GM13977 (cell line): ENCODE data around the gene RPS6KC1.

Source experiments
- DNase-seq: peaks from one replicate; pipeline ENCODE4 v3.0.0; 2012; ENCODE audit warnings: low spot score
- in situ Hi-C: fragments of 300-500 bp; cut with MboI; formaldehyde crosslinking; loops from one replicate; pipeline ENCODE4 v1.12.0; 2022; ENCODE audit warnings: low sequenced_read_pairs, low pct_unique_long_range_greater_than_20kb, mixed read lengths, inconsistent platforms; ENCODE audit not compliant: unreplicated experiment
- TF ChIP-seq, protein P1 (sequence below): IDR thresholded peaks from 2 replicates; pipeline ENCODE4 v1.5.1; 2012; ENCODE audit warnings: mild to moderate bottlenecking, control low read depth; ENCODE audit not compliant: insufficient read depth; ENCODE audit errors: extremely low read depth, missing control alignments

Gene RPS6KC1, protein sequence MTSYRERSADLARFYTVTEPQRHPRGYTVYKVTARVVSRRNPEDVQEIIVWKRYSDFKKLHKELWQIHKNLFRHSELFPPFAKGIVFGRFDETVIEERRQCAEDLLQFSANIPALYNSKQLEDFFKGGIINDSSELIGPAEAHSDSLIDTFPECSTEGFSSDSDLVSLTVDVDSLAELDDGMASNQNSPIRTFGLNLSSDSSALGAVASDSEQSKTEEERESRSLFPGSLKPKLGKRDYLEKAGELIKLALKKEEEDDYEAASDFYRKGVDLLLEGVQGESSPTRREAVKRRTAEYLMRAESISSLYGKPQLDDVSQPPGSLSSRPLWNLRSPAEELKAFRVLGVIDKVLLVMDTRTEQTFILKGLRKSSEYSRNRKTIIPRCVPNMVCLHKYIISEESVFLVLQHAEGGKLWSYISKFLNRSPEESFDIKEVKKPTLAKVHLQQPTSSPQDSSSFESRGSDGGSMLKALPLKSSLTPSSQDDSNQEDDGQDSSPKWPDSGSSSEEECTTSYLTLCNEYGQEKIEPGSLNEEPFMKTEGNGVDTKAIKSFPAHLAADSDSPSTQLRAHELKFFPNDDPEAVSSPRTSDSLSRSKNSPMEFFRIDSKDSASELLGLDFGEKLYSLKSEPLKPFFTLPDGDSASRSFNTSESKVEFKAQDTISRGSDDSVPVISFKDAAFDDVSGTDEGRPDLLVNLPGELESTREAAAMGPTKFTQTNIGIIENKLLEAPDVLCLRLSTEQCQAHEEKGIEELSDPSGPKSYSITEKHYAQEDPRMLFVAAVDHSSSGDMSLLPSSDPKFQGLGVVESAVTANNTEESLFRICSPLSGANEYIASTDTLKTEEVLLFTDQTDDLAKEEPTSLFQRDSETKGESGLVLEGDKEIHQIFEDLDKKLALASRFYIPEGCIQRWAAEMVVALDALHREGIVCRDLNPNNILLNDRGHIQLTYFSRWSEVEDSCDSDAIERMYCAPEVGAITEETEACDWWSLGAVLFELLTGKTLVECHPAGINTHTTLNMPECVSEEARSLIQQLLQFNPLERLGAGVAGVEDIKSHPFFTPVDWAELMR

DNA sequence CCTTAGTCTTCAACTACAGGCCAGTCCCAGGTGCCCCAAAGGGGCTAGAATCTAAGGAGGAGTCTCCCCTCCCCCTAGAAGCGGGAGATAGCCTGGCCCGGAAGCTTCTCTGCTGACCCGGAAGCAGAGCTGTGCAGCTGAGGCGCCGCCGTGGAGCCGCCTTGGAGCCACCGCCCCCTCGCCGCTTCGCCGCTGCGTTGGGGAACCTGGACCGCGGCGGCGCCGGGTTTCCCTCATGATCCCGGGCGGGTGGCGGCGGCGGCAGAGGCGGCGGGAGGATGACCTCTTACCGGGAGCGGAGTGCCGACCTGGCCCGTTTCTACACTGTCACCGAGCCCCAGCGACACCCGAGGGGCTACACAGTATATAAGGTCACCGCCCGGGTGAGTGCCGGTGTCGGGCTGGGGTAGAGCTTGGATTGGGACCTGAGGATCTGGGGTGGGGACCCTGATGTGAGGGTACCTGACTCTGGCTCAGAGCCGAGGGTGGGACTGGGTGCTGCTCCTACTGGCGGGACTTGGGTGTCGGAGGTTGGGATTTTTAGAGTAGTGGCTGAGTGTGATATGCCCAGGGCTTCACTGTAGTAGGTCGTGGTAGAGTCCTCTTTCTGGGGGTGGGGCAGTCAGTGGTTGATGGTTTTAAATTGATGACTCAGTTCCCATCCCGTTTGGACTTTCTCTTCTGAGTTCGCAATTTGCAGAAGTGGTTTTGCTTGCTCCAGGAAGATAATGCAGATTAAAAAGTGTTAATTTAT lies at the start of gene RPS6KC1:
TSS of gene RPS6KC1 (plus strand) at position 115 of the 754 bp plus-strand sequence. CDS start at position 279, 164 bp downstream.
- TF ChIP-seq, protein P1, sequence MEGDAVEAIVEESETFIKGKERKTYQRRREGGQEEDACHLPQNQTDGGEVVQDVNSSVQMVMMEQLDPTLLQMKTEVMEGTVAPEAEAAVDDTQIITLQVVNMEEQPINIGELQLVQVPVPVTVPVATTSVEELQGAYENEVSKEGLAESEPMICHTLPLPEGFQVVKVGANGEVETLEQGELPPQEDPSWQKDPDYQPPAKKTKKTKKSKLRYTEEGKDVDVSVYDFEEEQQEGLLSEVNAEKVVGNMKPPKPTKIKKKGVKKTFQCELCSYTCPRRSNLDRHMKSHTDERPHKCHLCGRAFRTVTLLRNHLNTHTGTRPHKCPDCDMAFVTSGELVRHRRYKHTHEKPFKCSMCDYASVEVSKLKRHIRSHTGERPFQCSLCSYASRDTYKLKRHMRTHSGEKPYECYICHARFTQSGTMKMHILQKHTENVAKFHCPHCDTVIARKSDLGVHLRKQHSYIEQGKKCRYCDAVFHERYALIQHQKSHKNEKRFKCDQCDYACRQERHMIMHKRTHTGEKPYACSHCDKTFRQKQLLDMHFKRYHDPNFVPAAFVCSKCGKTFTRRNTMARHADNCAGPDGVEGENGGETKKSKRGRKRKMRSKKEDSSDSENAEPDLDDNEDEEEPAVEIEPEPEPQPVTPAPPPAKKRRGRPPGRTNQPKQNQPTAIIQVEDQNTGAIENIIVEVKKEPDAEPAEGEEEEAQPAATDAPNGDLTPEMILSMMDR, result no peak
- DNase-seq, result peak; percentile 90
- in situ Hi-C loops, result no loop called here

DNA sequence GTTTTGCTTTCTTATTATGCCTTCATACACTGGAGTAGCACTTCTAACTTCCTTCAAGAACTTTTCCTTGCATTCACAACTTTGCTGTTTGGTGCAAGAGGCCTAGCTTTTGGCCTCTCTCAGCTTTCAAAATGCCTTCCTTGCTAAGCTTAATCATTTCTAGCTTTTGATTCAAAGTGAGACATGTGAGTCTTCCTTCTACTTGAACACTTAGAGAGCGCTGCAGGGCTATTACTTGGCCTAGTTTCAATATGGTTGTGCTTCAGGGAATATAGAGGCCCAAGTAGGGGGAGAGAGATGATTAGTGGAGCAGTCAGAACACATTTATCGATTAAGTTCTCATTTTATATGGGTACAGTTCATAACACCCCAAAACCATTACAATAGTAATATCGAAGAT lies 47.8 kb upstream of the RPS6KC1 start:
- in situ Hi-C loops, result no loop called here
- DNase-seq, result no peak
- TF ChIP-seq, protein P1, result no peak

DNA sequence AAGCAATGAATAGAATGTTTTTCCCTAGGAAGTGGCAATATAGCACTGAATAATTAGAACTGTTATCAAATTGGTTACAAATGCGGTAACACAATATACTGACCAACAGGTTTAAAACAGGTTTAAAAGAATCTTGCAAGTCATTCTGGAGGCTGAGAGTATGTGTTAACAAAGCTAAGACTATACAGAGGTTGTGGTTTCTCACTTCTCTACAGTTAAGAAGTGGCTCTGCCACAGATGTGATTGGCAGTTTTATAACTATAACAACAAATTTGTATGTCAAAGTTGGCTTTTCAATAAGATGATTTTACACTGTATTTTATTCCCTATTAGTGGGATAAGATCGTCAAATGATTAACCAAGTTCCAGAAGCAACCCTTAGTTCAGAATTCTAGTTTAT lies 42.5 kb upstream of the RPS6KC1 start:
- DNase-seq, result peak; percentile 45
- in situ Hi-C loops, result no loop called here
- TF ChIP-seq, protein P1, result no peak

DNA sequence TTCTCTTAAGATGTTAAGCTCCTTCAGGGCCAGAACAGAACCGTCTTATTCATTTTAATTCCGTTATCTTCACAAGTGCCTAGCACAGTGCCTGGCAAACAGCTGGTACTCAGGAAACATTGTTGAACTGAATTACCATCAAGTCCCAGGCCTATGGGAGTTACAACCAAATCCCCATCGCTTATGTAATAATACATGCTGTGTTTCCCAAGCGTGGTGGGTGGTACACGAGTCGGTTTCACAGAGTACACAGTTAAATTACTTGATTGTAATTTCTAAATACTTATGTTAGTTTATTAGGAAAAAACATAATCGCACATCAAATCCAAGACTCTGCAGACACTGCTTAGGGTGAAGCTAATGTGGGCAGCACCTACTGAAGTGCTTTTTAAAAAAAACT lies 36.4 kb upstream of the RPS6KC1 start:
- DNase-seq, result no peak
- in situ Hi-C loops, result no loop called here
- TF ChIP-seq, protein P1, result no peak

DNA sequence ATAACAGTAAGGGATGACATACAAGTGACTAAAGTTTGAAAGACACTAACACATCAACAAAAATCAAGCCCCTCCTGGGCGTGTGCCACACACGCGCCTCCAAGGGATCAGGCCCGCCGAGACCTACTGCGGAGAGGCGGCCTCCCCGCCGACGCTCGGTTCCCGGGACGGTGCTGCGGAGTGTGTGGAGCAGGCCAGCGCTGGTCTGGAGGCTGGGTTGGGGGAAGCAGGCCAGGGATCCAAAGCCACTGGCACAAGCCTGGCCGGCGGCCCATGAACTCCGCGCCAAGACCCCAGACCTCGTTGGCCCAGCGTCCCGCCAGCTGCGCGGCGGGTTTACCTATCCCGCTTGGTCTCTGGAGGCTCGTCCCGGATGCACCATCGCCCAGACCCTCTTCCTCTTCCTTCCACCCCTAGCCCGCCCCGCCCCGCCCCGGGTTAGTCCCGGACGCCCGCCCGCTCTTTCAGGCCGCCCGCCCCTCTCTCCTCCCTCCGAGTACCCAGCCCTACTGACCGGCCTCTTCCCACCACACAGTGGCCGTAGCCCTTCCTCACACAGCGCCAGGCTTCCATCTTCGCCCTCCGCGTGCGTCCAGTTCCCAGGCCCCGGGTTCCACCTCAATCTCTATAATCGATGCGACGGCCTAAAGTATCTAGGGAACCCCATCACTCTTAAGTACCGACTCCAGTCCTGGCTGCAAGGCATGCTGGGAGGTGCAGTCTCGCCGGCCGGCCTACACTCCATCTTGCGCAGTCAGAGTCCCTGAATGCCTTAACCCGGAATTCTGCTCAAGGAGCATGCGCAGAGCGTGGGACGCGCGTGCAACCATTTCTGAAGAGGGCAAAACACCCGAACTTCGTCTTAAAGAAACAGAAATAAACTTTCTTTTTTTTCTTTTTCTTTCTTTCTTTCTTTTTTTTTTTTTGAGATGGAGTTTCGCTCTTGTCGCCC lies 35.7 kb upstream of the RPS6KC1 start, which contains the start of gene ANGEL2:
TSS of gene ANGEL2 (minus strand) at position 769 of the 952 bp plus-strand sequence. CDS start at position 573, 196 bp downstream.
- TF ChIP-seq, protein P1, result no peak
- in situ Hi-C loops, result no loop called here
- DNase-seq, result peak; percentile 92
